ENCODE data around the gene TPSG1.
"Not testable (repeated sequence)": the region's sequence is repeated elsewhere in the genome, so short reads cannot be mapped to it uniquely, and the experiment has no call there.

DNA sequence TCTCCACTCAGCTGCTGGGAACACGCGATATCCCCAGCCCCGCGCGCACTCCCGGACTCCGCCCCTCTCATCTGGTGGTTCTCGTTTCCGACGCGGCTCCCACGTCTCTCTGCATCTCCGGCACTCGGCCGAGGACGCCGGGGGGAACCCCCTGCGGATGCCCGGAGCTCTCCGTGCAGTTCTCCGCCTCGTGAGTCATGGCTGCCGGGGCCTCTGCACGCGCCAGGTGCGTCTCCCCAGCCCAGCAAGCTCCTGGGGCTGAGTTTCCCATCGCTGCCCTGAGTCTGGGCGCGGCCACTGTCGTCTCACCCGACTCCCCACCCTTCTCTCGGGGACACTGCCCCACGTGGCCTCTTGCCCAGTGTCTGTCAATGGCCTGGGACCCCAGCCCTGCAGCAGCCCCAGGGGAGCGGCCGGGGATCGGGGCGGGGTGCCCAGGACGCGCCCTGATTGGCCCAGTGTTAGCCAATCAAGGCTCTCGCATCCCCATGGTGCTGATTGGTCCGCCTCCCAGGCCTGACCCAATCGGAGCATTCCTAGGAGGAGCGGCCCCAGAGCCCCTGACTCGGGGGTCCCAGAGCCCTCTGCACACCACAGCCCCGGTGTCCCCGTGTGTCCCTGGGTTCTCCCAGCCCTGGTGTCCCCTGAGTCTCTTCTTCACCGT is 28.8 kb upstream of the TPSG1 start:
- TF ChIP-seq ZNF274 (IDR thresholded peaks at IDR 0.05; ENCODE audit: low read depth, low read length); YY1 (IDR thresholded peaks at IDR 0.05; ENCODE audit: insufficient read depth, insufficient read length): not testable (repeated sequence)

Data from NT2/D1 (cell line).